Right forelimb (tissue), 1 donor: Measurements from ENCODE around the gene CORO7.

Experiments
- DNase-seq: peaks from one replicate; pipeline ENCODE4 v3.0.0-alpha.2; 2018

Gene CORO7

DNA sequence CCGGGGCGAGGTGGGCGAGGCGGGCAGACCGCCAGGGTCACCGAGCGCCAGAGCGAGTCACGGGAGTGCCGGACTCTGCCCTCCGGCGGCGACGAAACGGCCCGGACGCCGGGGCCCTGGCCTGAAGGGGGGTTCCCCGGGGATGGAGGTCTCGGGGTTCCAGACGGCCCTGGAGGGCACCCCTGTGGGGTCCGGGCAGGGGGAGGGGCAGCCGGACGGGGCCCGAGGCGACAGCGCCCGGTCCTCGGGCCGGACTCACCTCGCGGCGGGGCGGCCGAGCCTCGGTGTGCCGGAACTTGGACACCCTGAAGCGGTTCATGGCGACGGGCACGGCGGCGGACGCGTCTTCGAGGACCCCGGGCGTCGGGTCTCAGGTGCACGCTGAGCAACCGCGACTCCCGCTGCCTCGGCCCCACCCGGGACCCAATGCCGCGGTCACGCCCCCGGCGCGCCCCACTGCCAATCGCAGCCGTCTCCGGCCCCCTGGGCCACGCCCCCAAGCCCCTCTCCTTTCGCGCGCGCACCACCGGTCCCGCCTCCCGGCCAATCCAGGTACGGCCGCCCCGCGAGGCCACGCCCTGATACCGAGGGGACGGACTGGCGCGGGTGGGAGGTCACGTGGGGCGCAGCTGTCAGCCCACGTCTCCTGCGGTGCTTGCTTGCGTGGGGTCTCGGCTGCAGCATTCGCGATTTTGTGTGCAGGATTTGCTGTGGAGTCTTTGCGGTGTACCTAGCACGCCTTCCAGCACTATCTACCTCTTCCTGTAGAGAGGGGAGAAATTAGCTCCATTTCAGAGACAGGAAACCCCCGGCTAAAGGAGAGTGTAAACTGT, at the start of gene CORO7:
Gene CORO7 (minus strand): TSS at position 397 of the 833 bp plus-strand sequence. CDS start 78 bp downstream, at position 319.
- peak; percentile 96 for DNase-seq

- no peak for DNase-seq
Observed at GRCh38 chr16:4463522-4464163, 47.2 kb upstream of the CORO7 start.

DNA sequence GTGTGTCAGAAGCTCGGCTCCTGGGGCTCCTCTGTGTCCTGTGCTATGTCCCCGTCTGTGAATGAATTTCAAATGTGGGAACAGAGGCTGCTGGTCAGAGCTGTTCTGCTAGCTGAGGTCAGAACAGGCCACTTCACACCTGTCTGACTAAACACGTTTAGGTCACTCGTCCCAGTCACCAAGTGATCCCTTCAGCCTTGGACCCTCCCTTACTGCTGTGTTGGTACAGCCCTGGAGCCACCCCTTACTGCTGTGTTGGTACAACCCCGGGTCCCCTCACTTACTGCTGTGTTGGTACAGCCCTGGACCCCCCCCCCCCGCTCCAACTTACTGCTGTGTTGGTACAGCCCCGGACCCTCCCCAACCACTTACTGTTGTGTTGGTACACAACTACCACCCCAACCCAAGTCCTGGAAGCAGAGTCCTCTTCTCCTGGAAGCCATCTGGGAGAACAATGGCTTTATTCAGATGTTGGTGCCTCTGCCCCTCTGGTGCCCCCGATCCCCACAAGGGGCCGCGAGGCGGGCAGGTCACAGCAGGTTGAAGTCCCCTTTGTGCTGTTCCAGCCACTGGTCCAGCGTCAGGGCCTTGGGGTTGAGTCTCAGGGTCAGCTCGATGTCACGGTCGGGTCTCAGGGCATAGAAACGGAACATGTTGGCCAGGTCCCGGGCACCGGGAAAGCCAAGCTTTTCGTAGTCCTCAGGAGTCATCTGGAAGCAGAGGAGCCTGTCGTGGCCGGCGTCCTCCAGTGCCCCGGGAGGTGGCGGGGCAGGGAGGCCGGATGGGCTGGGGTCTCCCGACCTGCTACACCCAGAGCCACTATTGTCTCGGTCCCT, 45.1 kb upstream of the CORO7 start:
- DNase-seq = no peak

GRCh38 chr16:4460936-4461249, 44.5 kb upstream of the CORO7 start:
- no peak for DNase-seq

DNA sequence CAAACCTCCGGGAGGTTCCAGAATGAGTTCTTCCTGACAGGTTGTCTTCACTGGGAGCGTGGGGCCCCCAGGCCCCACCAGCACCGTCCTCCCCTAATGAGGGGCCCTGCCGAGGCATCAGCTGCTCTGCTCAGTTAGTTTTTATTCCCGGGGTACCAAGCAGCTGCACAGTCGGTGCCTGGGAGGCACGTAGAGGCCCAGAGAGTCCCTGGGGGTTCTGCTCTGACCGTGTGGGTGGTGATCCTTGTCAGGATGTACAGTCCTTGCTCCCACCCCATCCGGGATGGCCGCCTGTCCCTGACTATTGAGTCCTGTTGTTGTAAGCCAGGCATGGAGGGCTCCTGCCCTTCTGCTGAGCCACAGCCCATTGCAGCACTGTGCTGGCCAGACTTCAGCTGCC, 39.6 kb upstream of the CORO7 start:
- DNase-seq = no peak

DNA sequence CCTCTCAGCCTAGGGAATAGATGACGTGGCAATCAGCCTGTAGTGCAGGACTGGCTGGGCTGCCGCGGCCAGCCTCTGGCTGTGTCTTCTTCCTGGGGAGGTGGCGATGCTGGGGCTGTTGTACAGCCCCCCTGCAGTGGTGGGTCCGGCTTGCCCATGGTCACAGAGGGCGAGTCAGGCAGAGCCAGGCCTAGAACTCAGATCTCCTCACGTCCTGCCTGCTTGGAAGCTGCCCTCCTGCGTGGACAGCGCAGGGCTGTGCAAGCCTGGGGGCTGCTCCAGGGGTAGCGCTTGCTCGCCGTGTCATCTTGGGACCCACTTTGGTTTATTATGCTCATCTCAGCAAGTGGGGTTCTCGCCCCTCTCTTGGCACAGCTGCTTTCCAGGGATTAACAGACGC, 38.7 kb upstream of the CORO7 start:
- DNase-seq = no peak

- no peak for DNase-seq
Observed at GRCh38 chr16:4454623-4455022, 38.2 kb upstream of the CORO7 start.

DNA sequence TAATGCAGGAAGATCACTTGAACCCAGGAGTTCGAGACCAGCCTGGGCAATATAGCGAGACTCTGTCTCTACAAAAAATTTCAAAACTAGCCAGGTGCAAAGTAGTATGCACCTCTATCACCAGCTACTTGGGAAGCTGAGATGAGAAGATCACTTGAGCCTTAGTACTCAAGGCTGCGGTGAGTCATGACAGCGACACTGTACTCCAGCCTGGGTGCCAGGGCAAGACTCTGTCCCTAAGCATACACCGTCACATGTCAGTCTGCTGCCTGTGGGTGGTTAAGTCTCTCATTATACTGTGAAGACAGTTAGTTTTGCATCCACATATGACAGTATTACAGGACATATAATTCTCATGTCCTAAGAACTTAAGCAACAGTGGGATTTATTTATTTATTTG, 36.3 kb upstream of the CORO7 start:
- no peak for DNase-seq

- no peak for DNase-seq
Observed at GRCh38 chr16:4450931-4451519, 34.6 kb upstream of the CORO7 start.

DNA sequence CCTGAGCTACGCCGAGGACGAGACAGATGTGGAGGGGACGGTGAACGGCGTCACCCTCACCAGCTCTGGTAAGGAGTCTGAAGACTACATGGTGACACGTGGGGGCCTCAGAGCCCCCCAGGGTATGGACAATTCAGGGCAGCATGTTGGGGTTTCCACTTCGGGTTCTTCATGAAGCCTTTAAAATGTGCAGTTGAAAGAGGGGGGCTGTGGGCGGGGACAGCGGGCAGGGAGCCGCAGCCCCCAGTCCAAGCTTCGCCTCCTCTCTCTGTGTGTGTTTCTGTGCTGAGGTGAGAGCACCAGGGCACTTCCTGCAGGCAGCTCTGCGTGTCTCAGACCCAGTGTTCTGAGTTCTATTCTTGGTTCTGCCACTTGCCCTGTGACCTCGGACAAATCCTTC, 34.0 kb upstream of the CORO7 start:
- no peak for DNase-seq

DNA sequence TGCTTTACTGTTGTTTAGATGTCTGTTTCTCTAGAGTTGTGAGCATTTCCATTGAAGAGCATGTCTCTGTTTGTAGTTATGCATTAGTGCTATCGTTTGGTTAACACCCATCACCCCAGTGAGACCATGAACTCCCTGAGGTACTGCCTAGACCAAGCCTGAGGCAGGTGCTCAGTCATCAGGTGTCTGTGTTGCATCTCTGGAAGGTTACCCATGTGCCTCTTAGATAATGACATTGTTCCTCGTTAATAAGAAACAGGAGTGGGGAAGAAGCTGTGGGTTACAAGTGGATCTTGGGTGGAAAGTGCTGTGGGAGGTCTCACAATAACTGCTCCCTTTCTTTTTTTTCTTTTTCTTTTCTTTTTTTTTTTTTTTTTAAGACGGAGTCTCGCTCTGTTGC, 27.6 kb upstream of the CORO7 start:
- no peak for DNase-seq

GRCh38 chr16:4443271-4443670, 26.9 kb upstream of the CORO7 start:
- DNase-seq = no peak

GRCh38 chr16:4442371-4442770, 26.0 kb upstream of the CORO7 start:
- no peak for DNase-seq

GRCh38 chr16:4437366-4437765, 21.0 kb upstream of the CORO7 start:
- no peak for DNase-seq

GRCh38 chr16:4435337-4436067, 19.1 kb upstream of the CORO7 start:
- no peak for DNase-seq

- no peak for DNase-seq
Observed at GRCh38 chr16:4433914-4434787, 17.8 kb upstream of the CORO7 start.

DNA sequence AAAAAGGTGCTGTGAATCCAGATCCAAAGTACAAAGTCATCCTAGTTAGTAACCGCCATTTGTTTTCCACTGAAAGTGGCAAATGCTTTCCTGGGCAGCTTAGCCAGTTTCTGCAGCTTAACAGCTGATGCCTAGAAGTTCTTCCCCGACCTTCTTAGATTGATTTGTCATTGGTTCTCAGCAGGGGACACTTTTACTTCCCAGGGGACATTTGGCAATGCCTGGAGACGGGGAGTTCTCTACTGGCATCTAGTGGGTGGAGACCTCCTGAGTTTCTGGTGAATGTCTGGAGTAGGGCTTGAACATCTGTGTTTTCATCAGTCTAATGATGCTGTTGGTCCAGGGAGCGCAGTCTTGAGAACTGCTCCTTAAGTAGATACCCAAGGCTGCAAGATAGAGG, 16.8 kb upstream of the CORO7 start:
- DNase-seq = no peak

DNA sequence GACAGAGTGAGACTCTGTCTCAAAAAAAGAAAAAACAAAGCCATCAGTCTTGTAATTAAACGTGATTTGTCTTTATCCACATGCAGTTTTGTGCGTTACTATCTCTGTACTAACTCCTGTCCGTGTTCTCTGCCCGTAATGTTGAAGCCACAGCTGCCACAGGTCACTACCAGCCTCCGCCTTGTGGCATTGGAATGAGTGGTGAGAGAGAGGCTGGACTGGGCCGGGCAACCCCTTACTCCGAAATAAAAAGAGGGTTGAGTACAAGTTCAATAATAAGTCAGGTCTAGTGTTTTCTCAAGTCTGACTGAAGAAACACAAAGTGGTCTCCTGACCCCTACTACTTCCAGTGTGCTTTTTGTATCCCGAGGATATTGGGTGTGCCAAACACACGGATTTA, 14.6 kb upstream of the CORO7 start:
- no peak for DNase-seq

DNA sequence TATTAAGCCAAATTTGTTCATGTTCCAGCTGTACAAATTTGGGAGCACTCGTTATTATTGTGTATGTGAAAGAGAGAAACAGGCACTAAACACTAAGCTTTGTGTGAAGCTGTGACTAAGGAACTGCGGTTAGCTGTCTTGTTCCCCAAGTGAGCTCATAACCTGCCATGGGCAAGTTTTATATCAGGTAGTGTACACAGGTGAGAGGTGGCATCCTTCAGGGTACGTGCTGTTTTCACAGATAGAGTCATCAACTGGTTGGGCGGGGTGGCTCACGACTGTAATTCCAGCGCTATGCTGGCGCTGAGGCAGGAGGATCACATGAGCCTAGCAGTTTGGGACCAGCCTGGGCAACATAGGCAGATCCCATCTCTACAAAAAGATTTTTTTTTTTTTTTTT, 12.1 kb upstream of the CORO7 start:
- no peak for DNase-seq

GRCh38 chr16:4426722-4427372, 10.5 kb upstream of the CORO7 start:
- no peak for DNase-seq

DNA sequence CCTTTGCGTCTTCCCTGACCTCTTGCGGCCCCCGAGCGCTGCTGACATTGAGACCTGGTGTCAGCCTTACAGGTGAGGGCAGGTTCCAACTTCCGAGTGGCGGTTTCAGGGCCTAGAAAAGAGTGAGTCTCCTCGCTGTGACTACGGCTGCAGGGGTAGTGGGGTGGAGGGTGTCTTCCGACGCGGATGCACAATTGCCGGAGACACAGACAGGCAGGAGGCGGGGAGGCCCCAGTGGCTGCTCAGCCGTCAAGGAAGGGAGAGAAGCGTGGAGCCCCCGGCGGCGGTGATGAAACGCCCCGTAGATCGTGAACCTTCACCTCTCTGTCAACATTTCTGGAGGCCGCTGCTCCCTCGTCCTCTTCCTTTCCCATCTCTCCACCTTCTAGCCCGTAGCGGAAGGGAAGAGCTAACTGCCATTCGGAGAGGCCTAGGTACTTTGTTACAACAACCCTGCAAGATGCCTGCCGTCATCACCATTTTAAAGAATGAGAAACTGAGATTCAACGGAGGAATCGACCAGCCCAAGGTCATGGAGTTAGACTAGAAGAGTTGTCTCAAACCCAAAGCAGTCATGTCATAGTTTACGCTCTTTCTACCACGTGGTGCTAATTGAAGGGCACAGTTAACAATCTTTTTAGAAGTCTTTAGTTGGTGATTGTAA, 9.8 kb upstream of the CORO7 start:
- DNase-seq = no peak
